GM19397 (cell line): ENCODE results near the gene CEP192.
"Not testable (repeated sequence)": the region's sequence is repeated elsewhere in the genome, so short reads cannot be mapped to it uniquely, and the experiment has no call there.

Source experiments
- ATAC-seq: cut with Tn5 transposase; IDR thresholded peaks from one replicate; pipeline ENCODE4 v1.9.1; 2021; ENCODE audit warnings: mild to moderate bottlenecking, moderate library complexity; ENCODE audit not compliant: unreplicated experiment

Gene CEP192

GRCh38 chr18:12990967-12991820 is at the start of gene CEP192:
CEP192 (plus strand) TSS chr18:12991362; CDS start chr18:12999425, 8,063 bp downstream.
- peak; percentile 84 for ATAC-seq

- no peak for ATAC-seq
These were observed 47.9 kb upstream of the CEP192 start for GRCh38 chr18:12943215-12943614.

- no peak for ATAC-seq
These were observed 46.5 kb upstream of the CEP192 start for GRCh38 chr18:12944709-12945108.

GRCh38 chr18:12946549-12947284 is 44.4 kb upstream of the CEP192 start:
- ATAC-seq, result no peak

- ATAC-seq, result peak; percentile 84
These were observed 43.7 kb upstream of the CEP192 start, which contains the start of gene SEH1L for GRCh38 chr18:12947285-12948049. SEH1L (plus strand) TSS chr18:12948011; CDS start chr18:12948122, 111 bp downstream.

- ATAC-seq, result peak; percentile 73
These were observed 42.9 kb upstream of the CEP192 start for GRCh38 chr18:12948050-12948804.

GRCh38 chr18:12958478-12958877 is 32.7 kb upstream of the CEP192 start:
- no peak for ATAC-seq

GRCh38 chr18:12960395-12960794 is 30.8 kb upstream of the CEP192 start:
- no peak for ATAC-seq

- no peak for ATAC-seq
These were observed 30.2 kb upstream of the CEP192 start for GRCh38 chr18:12960853-12961397.

- no peak for ATAC-seq
These were observed 28.1 kb upstream of the CEP192 start for GRCh38 chr18:12963069-12963468.

GRCh38 chr18:12968115-12968514 is 23.0 kb upstream of the CEP192 start:
- no peak for ATAC-seq

- no peak for ATAC-seq
These were observed 22.5 kb upstream of the CEP192 start for GRCh38 chr18:12968619-12969018.

- no peak for ATAC-seq
These were observed 17.5 kb upstream of the CEP192 start for GRCh38 chr18:12973562-12974213.

GRCh38 chr18:12975488-12975887 is 15.7 kb upstream of the CEP192 start:
- ATAC-seq, result no peak

GRCh38 chr18:12976305-12976704 is 14.9 kb upstream of the CEP192 start:
- ATAC-seq, result no peak

- not testable (repeated sequence) for ATAC-seq
These were observed 11.1 kb upstream of the CEP192 start for GRCh38 chr18:12980065-12980464.

GRCh38 chr18:12989397-12990122 is 1.6 kb upstream of the CEP192 start:
- no peak for ATAC-seq

GRCh38 chr18:12990123-12990475 is 1.1 kb upstream of the CEP192 start:
- no peak for ATAC-seq

- peak; percentile 2 for ATAC-seq
These were observed 558 bp upstream of the CEP192 start for GRCh38 chr18:12990641-12990966.
